Stimulated activated CD4-positive, alpha-beta T cell treated with anti-CD3 and anti-CD28 coated beads, Interleukin-1b, Interleukin-23, amount 100 ng/mL, for 4 hours (primary cell): ENCODE measurements around the gene DMD.

Source experiments
- DNase-seq, 2 donors: peaks; one replicate each; pipeline ENCODE4 v3.0.0-alpha.2; 2020; ENCODE audit warnings: low read depth in 2 of 2

Gene DMD

GRCh38 chrX:31190221-31190975, 2021.0 kb downstream of the DMD start:
- no peak for DNase-seq

- DNase-seq = no peak
Measured at GRCh38 chrX:31186693-31187338, 2024.5 kb downstream of the DMD start.

- DNase-seq = no peak
Measured at GRCh38 chrX:31185884-31186283, 2025.5 kb downstream of the DMD start.

- no peak for DNase-seq
Measured at GRCh38 chrX:31181377-31182000, 2029.9 kb downstream of the DMD start.

- no peak for DNase-seq
Measured at GRCh38 chrX:31179203-31179602, 2032.1 kb downstream of the DMD start.

- no peak for DNase-seq
Measured at GRCh38 chrX:31178769-31179125, 2032.6 kb downstream of the DMD start.

GRCh38 chrX:31178064-31178768, 2033.1 kb downstream of the DMD start:
- DNase-seq = no peak

GRCh38 chrX:31170792-31171191, 2040.6 kb downstream of the DMD start:
- no peak for DNase-seq

GRCh38 chrX:31168551-31168950, 2042.8 kb downstream of the DMD start:
- no peak for DNase-seq

- no peak for DNase-seq
Measured at GRCh38 chrX:31166832-31167231, 2044.5 kb downstream of the DMD start.

GRCh38 chrX:31166416-31166815, 2044.9 kb downstream of the DMD start:
- DNase-seq = no peak

GRCh38 chrX:31165241-31166035, 2045.9 kb downstream of the DMD start:
- DNase-seq = no peak

- DNase-seq = no peak
Measured at GRCh38 chrX:31154946-31155345, 2056.4 kb downstream of the DMD start.

- no peak for DNase-seq
Measured at GRCh38 chrX:31153475-31154047, 2057.8 kb downstream of the DMD start.

- DNase-seq = no peak
Measured at GRCh38 chrX:31147175-31147574, 2064.2 kb downstream of the DMD start.

- DNase-seq = no peak
Measured at GRCh38 chrX:31139961-31140360, 2071.4 kb downstream of the DMD start.

- DNase-seq = no peak
Measured at GRCh38 chrX:31138124-31138523, 2073.2 kb downstream of the DMD start.

GRCh38 chrX:31136144-31136611, 2075.2 kb downstream of the DMD start:
- DNase-seq = no peak

- DNase-seq = no peak
Measured at GRCh38 chrX:31132821-31133241, 2078.5 kb downstream of the DMD start.

- no peak for DNase-seq
Measured at GRCh38 chrX:31130457-31131220, 2080.7 kb downstream of the DMD start.
